GM12878 (cell line): ENCODE data around the gene SLX9. TPM values are rescaled to one million over a fixed set of nuclear protein-coding genes. Genes with fewer than 3 reads are reported as not detected.

ENCODE experiments used
- ATAC-seq: fragments of 200-7000 bp; cut with Tn5 transposase; 3 replicates; pipeline ENCODE4 v1.9.1; 2020; ENCODE audit warnings: mild to moderate bottlenecking, moderate library complexity
- BruUV-seq: library from RNA; stranded (reverse); fragments of 400-500 nt; replicated peaks from 2 replicates; lab custom pipeline; 2021; lab: Mats Ljungman, UMichigan
- CTCF ChIA-PET: fragments of 300-600 bp; sonication (Branson Sonifier 250); formaldehyde crosslinking; extraction: SDS; loops from one replicate; lab custom pipeline; 2021; ENCODE audit warnings: inconsistent platforms; lab: Yijun Ruan, JAX
- POLR2A ChIA-PET: fragments of 350-600 bp; formaldehyde crosslinking; extraction: SDS; loops from one replicate; lab custom pipeline; 2021; ENCODE audit warnings: inconsistent platforms; lab: Charles Lee
- RAD21 ChIA-PET: fragments of 300-600 bp; sonication (Branson Sonifier 250); formaldehyde crosslinking; loops from one replicate; lab custom pipeline; 2023; ENCODE audit warnings: antibody characterized with exemption; ENCODE audit not compliant: unreplicated experiment; lab: Charles Lee
- SMC1A ChIA-PET: fragments of 300-600 bp; sonication (Branson Sonifier 250); formaldehyde crosslinking; loops from one replicate; lab custom pipeline; 2023; ENCODE audit not compliant: unreplicated experiment, uncharacterized antibody; lab: Charles Lee
- DNase-seq: peaks from one replicate; pipeline ENCODE4 v3.0.0-alpha.2; 2011; ENCODE audit warnings: low read depth, low spot score
- FAIRE-seq: peaks from 3 replicates; lab custom pipeline; 2011; peaks lifted over from hg19 to GRCh38; lab: Jason Lieb, UNC
- H2AFZ ChIP-seq: 2 replicates; pipeline ENCODE4 v1.6.0; 2011; ENCODE audit warnings: low read depth, low read length, control low read depth; ENCODE audit not compliant: control insufficient read depth
- H3K27ac ChIP-seq: 2 replicates; pipeline ENCODE4 v1.5.1; 2011; ENCODE audit warnings: control low read depth; ENCODE audit not compliant: control insufficient read depth, insufficient read depth
- H3K27me3 ChIP-seq, 2 experiments: replicated peaks in 1 of 2; 2 replicates each; pipeline versions ENCODE4 v1.6.0 to v1.6.1; 2011; ENCODE audit warnings: low read length in 1 of 2; ENCODE audit not compliant: control insufficient read depth in 2 of 2, insufficient read depth in 2 of 2
- H3K36me3 ChIP-seq, 2 experiments: 2 replicates each; pipeline ENCODE4 v1.5.1; 2011; ENCODE audit warnings: low read length in 1 of 2; ENCODE audit not compliant: control insufficient read depth in 2 of 2, insufficient read depth in 2 of 2
- H3K4me1 ChIP-seq: 2 replicates; pipeline ENCODE4 v1.6.1; 2011; ENCODE audit warnings: mild to moderate bottlenecking, low read length, moderate library complexity, mixed read lengths; ENCODE audit not compliant: control insufficient read depth, insufficient read depth
- H3K4me2 ChIP-seq: 2 replicates; pipeline ENCODE4 v1.6.0; 2011; ENCODE audit warnings: control low read depth; ENCODE audit not compliant: control insufficient read depth, insufficient read depth
- H3K4me3 ChIP-seq: fragments of 200-600 bp; sonication (generic); 2 replicates; pipeline ENCODE4 v1.5.1; 2016
- H3K79me2 ChIP-seq: 2 replicates; pipeline ENCODE4 v1.6.0; 2011; ENCODE audit warnings: low read length; ENCODE audit not compliant: control insufficient read depth, insufficient read depth
- H3K9ac ChIP-seq: 2 replicates; pipeline ENCODE4 v1.8.0; 2011; ENCODE audit warnings: low read length, control low read depth, mixed read lengths; ENCODE audit not compliant: control insufficient read depth, insufficient read depth
- H3K9me3 ChIP-seq: replicated peaks from 3 replicates; pipeline ENCODE4 v1.5.1; 2011; ENCODE audit warnings: mild to moderate bottlenecking, low read length; ENCODE audit not compliant: control insufficient read depth, insufficient read depth
- H4K20me1 ChIP-seq: 2 replicates; pipeline ENCODE4 v1.6.0; 2011; ENCODE audit not compliant: control insufficient read depth, insufficient read depth
- CEBPB ChIP-seq, 2 experiments: fragments of 150-350 bp in 1 of 2; IDR thresholded peaks; 2 replicates each; pipeline ENCODE4 v1.6.1; 2012 to 2014; ENCODE audit warnings: low read depth in 2 of 2, low read length in 2 of 2, borderline replicate concordance in 1 of 2, inconsistent platforms in 1 of 2
- EZH2 ChIP-seq: IDR thresholded peaks from 2 replicates; pipeline ENCODE4 v1.6.1; 2012; ENCODE audit warnings: low read depth, mild to moderate bottlenecking, control low read depth, inconsistent platforms, low read length, borderline replicate concordance; ENCODE audit not compliant: control insufficient read depth
- MTA2 ChIP-seq: fragments of 450-650 bp; IDR thresholded peaks from 2 replicates; pipeline ENCODE4 v1.6.1; 2016; ENCODE audit warnings: low read depth, mild to moderate bottlenecking, moderate library complexity
- NBN ChIP-seq: fragments of 450-650 bp; IDR thresholded peaks from 2 replicates; pipeline ENCODE4 v1.6.1; 2016
- NFYB ChIP-seq: IDR thresholded peaks from 2 replicates; pipeline ENCODE4 v1.6.1; 2011; ENCODE audit warnings: low read depth, mild to moderate bottlenecking, low read length, improper control_type of control experiment, moderate library complexity; ENCODE audit not compliant: insufficient read depth
- NR2C1 ChIP-seq: fragments of 450-650 bp; IDR thresholded peaks from 2 replicates; pipeline ENCODE4 v1.6.1; 2017; ENCODE audit warnings: antibody characterized with exemption, mild to moderate bottlenecking, moderate library complexity
- RUNX3 ChIP-seq: IDR thresholded peaks from 2 replicates; pipeline ENCODE4 v1.6.1; 2012; ENCODE audit warnings: low read length, inconsistent platforms
- SUZ12 ChIP-seq: fragments of 200-600 bp; sonication (generic); IDR thresholded peaks from one replicate; pipeline ENCODE4 v1.6.1; 2018; ENCODE audit warnings: antibody characterized with exemption, mild to moderate bottlenecking; ENCODE audit not compliant: unreplicated experiment
- YBX1 ChIP-seq: fragments of 450-650 bp; IDR thresholded peaks from 2 replicates; pipeline ENCODE4 v1.6.1; 2016; ENCODE audit warnings: antibody characterized with exemption
- WGBS: methylation state at CpG from one replicate; pipeline ENCODE4 v1.1.6; 2016; ENCODE audit warnings: low lambda C conversion rate; ENCODE audit not compliant: insufficient replicate concordance, insufficient coverage; ENCODE audit errors: missing lambda C conversion rate; 5-methylcytosine and 5-hydroxymethylcytosine counted together
- in situ Hi-C: fragments of 300-500 bp; cut with MboI; formaldehyde crosslinking; loops from 9 replicates; pipeline ENCODE4 v1.14.3; 2018; ENCODE audit warnings: mixed read lengths
- intact Hi-C: fragments of 100-400 bp; cut with micrococcal nuclease; formaldehyde crosslinking; loops from one replicate; pipeline ENCODE4 v1.14.2; 2022; ENCODE audit not compliant: unreplicated experiment
- polyA plus RNA-seq, 11 experiments: library from polyadenylated mRNA; depleted of rRNA in 4 of 11; unstranded in 6 of 11; stranded (reverse) in 5 of 11; fragments of >200 nt; fragmentation: Nextera tagmentation in 4 of 11; fragmentation: Illumina TruSeq in 1 of 11; extraction: Ambion mirVana in 4 of 11; extraction: Trizol in 1 of 11; gene quantifications; 1 replicate in 1 of 11; 2 replicates in 10 of 11; pipeline versions ENCODE4 v1.2.1 to v1.2.3, GENCODE V29; 2011 to 2016; ENCODE audit warnings: inconsistent platforms in 2 of 11, missing spikeins in 2 of 11, low read depth in 1 of 11
- total RNA-seq, 4 experiments: library from RNA; depleted of rRNA in 3 of 4; stranded (reverse); fragments of >200 nt in 3 of 4; fragmentation: Illumina TruSeq in 1 of 4; extraction: Trizol in 1 of 4; gene quantifications; 2 replicates each; pipeline versions ENCODE4 v1.2.1 to v1.2.3, GENCODE V29; 2013 to 2021

SLX9 gene
- total and polyA plus RNA-seq, 10 of the 15 experiments (the other 5 are each of a cell fraction or from before 2014, with no cell fraction given) = 0.69 to 81.3 (median 33.9) TPM

GRCh38 chr21:44918107-44918470 is 21.7 kb upstream of the SLX9 start:
- Histone ChIP-seq H3K4me2 (peak overlapping the region; percentile 46; the same call in 1 of the 2 replicates), H3K9ac (no peak overlapping the region), H3K27ac (no peak overlapping the region), H3K4me3 (peak overlapping the region; percentile 35; the same call in 1 of the 2 replicates), H4K20me1 (no peaks in the 10 kb centered on the region), H3K4me1 (peaks cover 23% of the 10 kb centered on the region), H3K36me3 (peaks cover 0 to 7% of the 10 kb centered on the region in 2 experiments; a peak in 3 of 4 replicates), H3K27me3 (no peaks in the 10 kb centered on the region), H3K9me3 (no peaks in the 10 kb centered on the region), H2AFZ (no peak overlapping the region), H3K79me2 (peaks cover 38% of the 10 kb centered on the region)
- ChIA-PET CTCF (interaction anchor here (1.2 to 2.7 kb wide), 3 partner anchors 9 to 43 kb away, joined by 3 to 21 read pairs (median 6); no protein-coding TSS in a partner anchor), SMC1A (interaction anchor here (0.6 to 4.1 kb wide), 5 partner anchors 9 to 36 kb away, joined by 3 to 15 read pairs (median 5); no protein-coding TSS in a partner anchor), RAD21 (interaction anchor here (1.5 to 1.9 kb wide), 2 partner anchors 10 to 13 kb away, joined by 4 to 13 read pairs; no protein-coding TSS in a partner anchor), POLR2A (interaction anchor here (2.0 kb wide), 1 partner anchor 10 kb away, joined by 26 read pairs; no protein-coding TSS in a partner anchor)
- in situ Hi-C loops (no loop called here), intact Hi-C loops (no loop called here)
- no peak for TF ChIP-seq YBX1
- TF ChIP-seq SUZ12 = no peak
- no peak for TF ChIP-seq NR2C1
- no peak for TF ChIP-seq RUNX3
- no peak for TF ChIP-seq NBN
- TF ChIP-seq EZH2 = no peak
- TF ChIP-seq CEBPB (IDR thresholded peaks at IDR 0.05; ENCODE audit: borderline replicate concordance in 1 of 2, low read depth in 2 of 2, low read length in 2 of 2) = no peak
- TF ChIP-seq NFYB = no peak
- no peak for TF ChIP-seq MTA2
- FAIRE-seq = no peak
- no TSS peak for BruUV-seq
- DNase-seq = no peak
- no peak for ATAC-seq
- WGBS = 80% methylated on average over 12 of the region's 12 CpGs
